Activated gamma-delta T cell (primary cell): ENCODE results near the gene AKR1C2.
"Not testable (repeated sequence)": the region's sequence is repeated elsewhere in the genome, so short reads cannot be mapped to it uniquely, and the experiment has no call there.

Experiments
- DNase-seq: peaks from one replicate; lab custom pipeline; 2025; lab: John Stamatoyannopoulos, UW

The AKR1C2 gene

GRCh38 chr10:4988000-4988641 lies 15.5 kb downstream of the AKR1C2 start:
- DNase-seq: not testable (repeated sequence)

GRCh38 chr10:4984971-4985594 lies 18.6 kb downstream of the AKR1C2 start:
- no peak for DNase-seq

GRCh38 chr10:4984223-4984622 lies 19.4 kb downstream of the AKR1C2 start:
- DNase-seq: no peak

- DNase-seq: no peak
Observed at GRCh38 chr10:4983615-4984216, 19.9 kb downstream of the AKR1C2 start.

- no peak for DNase-seq
Observed at GRCh38 chr10:4982764-4983226, 20.9 kb downstream of the AKR1C2 start.

- no peak for DNase-seq
Observed at GRCh38 chr10:4981722-4982471, 21.8 kb downstream of the AKR1C2 start.

GRCh38 chr10:4980793-4981192 lies 22.9 kb downstream of the AKR1C2 start:
- no peak for DNase-seq

- DNase-seq: no peak
Observed at GRCh38 chr10:4978870-4979269, 24.8 kb downstream of the AKR1C2 start.

- DNase-seq: no peak
Observed at GRCh38 chr10:4977025-4977424, 26.6 kb downstream of the AKR1C2 start.

- DNase-seq: not testable (repeated sequence)
Observed at GRCh38 chr10:4974400-4974799, 29.3 kb downstream of the AKR1C2 start.

GRCh38 chr10:4973294-4973693 lies 30.4 kb downstream of the AKR1C2 start:
- not testable (repeated sequence) for DNase-seq

GRCh38 chr10:4972369-4973142 lies 31.1 kb downstream of the AKR1C2 start:
- DNase-seq: not testable (repeated sequence)

- not testable (repeated sequence) for DNase-seq
Observed at GRCh38 chr10:4970362-4970761, 33.3 kb downstream of the AKR1C2 start.

GRCh38 chr10:4969289-4969688 lies 34.4 kb downstream of the AKR1C2 start:
- not testable (repeated sequence) for DNase-seq

GRCh38 chr10:4967189-4967588 lies 36.5 kb downstream of the AKR1C2 start:
- DNase-seq: not testable (repeated sequence)

- DNase-seq: not testable (repeated sequence)
Observed at GRCh38 chr10:4965763-4966162, 37.9 kb downstream of the AKR1C2 start.

GRCh38 chr10:4963815-4964154 lies 39.9 kb downstream of the AKR1C2 start:
- DNase-seq: not testable (repeated sequence)

- not testable (repeated sequence) for DNase-seq
Observed at GRCh38 chr10:4962876-4963814, 40.5 kb downstream of the AKR1C2 start, which contains the start of gene AKR1C1. AKR1C1 (plus strand) TSS chr10:4963415; CDS start chr10:4963445, 30 bp downstream.

GRCh38 chr10:4962308-4962707 lies 41.3 kb downstream of the AKR1C2 start:
- DNase-seq: not testable (repeated sequence)

- not testable (repeated sequence) for DNase-seq
Observed at GRCh38 chr10:4961558-4961957, 42.1 kb downstream of the AKR1C2 start.
